ENCODE measurements around the gene STAM.

- TF ChIP-seq CTCF (IDR thresholded peaks at IDR 0.05) (no peak), POLR2A (IDR thresholded peaks at IDR 0.05) (no peak), POLR2AphosphoS5 (IDR thresholded peaks at IDR 0.05) (no peak)
Observed at GRCh38 chr10:17749890-17750289, 105.9 kb downstream of the STAM start.
